ENCODE results near the gene TCTN3. TPM values are rescaled to one million over a fixed set of nuclear protein-coding genes. Genes with fewer than 3 reads are reported as not detected.

TCTN3 gene
- total and polyA plus RNA-seq, 2 of the 13 experiments (the other 11 are each of a cell fraction or from before 2014, with no cell fraction given): 53.3 to 60.0 TPM

DNA sequence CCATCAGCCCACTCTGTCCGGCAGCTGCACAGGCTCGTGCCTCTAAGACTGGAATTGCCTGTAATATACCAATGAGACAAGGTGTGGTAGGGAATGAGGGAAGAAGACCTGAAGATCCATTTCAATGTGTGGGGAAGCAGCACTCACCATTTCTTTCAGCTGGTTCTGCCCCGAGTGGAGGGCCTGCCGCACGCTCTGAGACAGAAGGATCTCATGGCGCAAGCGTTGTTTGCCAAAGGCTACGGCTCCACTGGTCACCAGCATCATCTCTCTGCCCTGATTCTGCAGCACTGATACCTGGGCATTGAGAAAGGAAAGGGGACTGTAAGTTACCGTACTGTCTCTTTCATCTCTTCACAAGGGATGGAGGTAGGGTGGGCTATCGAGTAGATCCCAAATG lies 56.6 kb downstream of the TCTN3 start (continued):
- TF ChIP-seq, protein P1, sequence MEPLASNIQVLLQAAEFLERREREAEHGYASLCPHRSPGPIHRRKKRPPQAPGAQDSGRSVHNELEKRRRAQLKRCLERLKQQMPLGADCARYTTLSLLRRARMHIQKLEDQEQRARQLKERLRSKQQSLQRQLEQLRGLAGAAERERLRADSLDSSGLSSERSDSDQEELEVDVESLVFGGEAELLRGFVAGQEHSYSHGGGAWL (CRISPR knock-in tag; IDR thresholded peaks at IDR 0.05): no peak
- TF ChIP-seq ZNF496 (CRISPR knock-in tag; IDR thresholded peaks at IDR 0.05; ENCODE audit: insufficient replicate concordance) (no peak), SAFB2 (CRISPR knock-in tag; IDR thresholded peaks at IDR 0.05; ENCODE audit: borderline replicate concordance, low read depth) (no peak), ELF3 (CRISPR knock-in tag; IDR thresholded peaks at IDR 0.05) (no peak), SALL1 (CRISPR knock-in tag; IDR thresholded peaks at IDR 0.05) (peak; percentile 39; the same call in 1 of the 2 replicates), TFE3 (CRISPR knock-in tag; IDR thresholded peaks at IDR 0.05) (no peak), FOXA3 (CRISPR knock-in tag; IDR thresholded peaks at IDR 0.05) (peak; percentile 8; the same call in 1 of the 2 replicates), ZNF318 (CRISPR knock-in tag; IDR thresholded peaks at IDR 0.05) (no peak), ERF (CRISPR knock-in tag; IDR thresholded peaks at IDR 0.05) (no peak), TEAD2 (CRISPR knock-in tag; IDR thresholded peaks at IDR 0.05) (no peak), KDM5A (IDR thresholded peaks at IDR 0.05; ENCODE audit: borderline replicate concordance, low read length) (no peak)
- TF ChIP-seq, protein P2, sequence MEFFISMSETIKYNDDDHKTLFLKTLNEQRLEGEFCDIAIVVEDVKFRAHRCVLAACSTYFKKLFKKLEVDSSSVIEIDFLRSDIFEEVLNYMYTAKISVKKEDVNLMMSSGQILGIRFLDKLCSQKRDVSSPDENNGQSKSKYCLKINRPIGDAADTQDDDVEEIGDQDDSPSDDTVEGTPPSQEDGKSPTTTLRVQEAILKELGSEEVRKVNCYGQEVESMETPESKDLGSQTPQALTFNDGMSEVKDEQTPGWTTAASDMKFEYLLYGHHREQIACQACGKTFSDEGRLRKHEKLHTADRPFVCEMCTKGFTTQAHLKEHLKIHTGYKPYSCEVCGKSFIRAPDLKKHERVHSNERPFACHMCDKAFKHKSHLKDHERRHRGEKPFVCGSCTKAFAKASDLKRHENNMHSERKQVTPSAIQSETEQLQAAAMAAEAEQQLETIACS (CRISPR knock-in tag; IDR thresholded peaks at IDR 0.05): no peak
- TF ChIP-seq, protein P3, sequence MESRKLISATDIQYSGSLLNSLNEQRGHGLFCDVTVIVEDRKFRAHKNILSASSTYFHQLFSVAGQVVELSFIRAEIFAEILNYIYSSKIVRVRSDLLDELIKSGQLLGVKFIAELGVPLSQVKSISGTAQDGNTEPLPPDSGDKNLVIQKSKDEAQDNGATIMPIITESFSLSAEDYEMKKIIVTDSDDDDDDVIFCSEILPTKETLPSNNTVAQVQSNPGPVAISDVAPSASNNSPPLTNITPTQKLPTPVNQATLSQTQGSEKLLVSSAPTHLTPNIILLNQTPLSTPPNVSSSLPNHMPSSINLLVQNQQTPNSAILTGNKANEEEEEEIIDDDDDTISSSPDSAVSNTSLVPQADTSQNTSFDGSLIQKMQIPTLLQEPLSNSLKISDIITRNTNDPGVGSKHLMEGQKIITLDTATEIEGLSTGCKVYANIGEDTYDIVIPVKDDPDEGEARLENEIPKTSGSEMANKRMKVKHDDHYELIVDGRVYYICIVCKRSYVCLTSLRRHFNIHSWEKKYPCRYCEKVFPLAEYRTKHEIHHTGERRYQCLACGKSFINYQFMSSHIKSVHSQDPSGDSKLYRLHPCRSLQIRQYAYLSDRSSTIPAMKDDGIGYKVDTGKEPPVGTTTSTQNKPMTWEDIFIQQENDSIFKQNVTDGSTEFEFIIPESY (CRISPR knock-in tag; IDR thresholded peaks at IDR 0.05): peak; percentile 59; the same call in 1 of the 2 replicates

All from HepG2 (cell line).